ENCODE measurements around the gene PLOD1. TPM values are rescaled to one million over a fixed set of nuclear protein-coding genes. Genes with fewer than 3 reads are reported as not detected.

The PLOD1 gene
- total RNA-seq, 1 donor from 2014 or later: 173 TPM

DNA sequence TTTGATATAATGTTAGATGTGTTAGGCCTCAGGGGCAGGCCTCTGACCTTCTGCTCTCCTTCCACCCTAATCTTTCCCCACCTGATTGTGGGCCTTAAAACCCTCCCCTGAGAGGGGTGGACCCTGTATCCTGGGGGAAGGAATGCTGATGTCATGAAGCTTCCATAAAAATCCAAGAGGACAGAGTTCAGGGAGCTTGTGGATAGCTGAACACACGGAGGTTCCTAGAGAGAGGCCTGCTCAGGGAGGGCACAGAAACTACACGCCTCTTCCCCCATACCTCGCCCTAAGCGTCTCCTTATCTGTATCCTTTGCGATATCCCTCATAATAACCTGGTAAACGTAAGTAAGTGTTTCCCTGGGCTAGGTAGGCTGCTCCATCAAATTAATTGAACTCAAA lies 50.1 kb downstream of the PLOD1 start:
- no peak for DNase-seq (ENCODE audit: low spot score)
- Mint-ChIP-seq H3K4me1 (ENCODE audit: unreplicated experiment) (peaks cover 17% of the 10 kb centered on the region), H3K36me3 (ENCODE audit: low read depth, unreplicated experiment) (peaks cover 38% of the 10 kb centered on the region), H3K4me3 (ENCODE audit: unreplicated experiment) (no peak overlapping the region), H3K27me3 (ENCODE audit: unreplicated experiment) (peaks cover 5% of the 10 kb centered on the region), H3K27ac (ENCODE audit: unreplicated experiment) (peak overlapping the region; percentile 52), H3K9me3 (ENCODE audit: unreplicated experiment) (no peaks in the 10 kb centered on the region)
- TF ChIP-seq CTCF (IDR thresholded peaks at IDR 0.05; ENCODE audit: unreplicated experiment): no peak

GRCh38 chr1:11985171-11985570 lies 50.7 kb downstream of the PLOD1 start:
- peaks cover 14% of the 10 kb centered on the region for H3K4me1 Mint-ChIP-seq (ENCODE audit: unreplicated experiment)
- H3K9me3 Mint-ChIP-seq (ENCODE audit: unreplicated experiment): no peaks in the 10 kb centered on the region
- H3K27ac Mint-ChIP-seq (ENCODE audit: unreplicated experiment): peak overlapping the region; percentile 52
- no peak for TF ChIP-seq CTCF (IDR thresholded peaks at IDR 0.05; ENCODE audit: unreplicated experiment)
- H3K27me3 Mint-ChIP-seq (ENCODE audit: unreplicated experiment): peaks cover 5% of the 10 kb centered on the region
- H3K4me3 Mint-ChIP-seq (ENCODE audit: unreplicated experiment): no peak overlapping the region
- peaks cover 42% of the 10 kb centered on the region for H3K36me3 Mint-ChIP-seq (ENCODE audit: low read depth, unreplicated experiment)
- no peak for DNase-seq (ENCODE audit: low spot score)

GRCh38 chr1:11985851-11986250 lies 51.3 kb downstream of the PLOD1 start:
- no peak for DNase-seq (ENCODE audit: low spot score)
- TF ChIP-seq CTCF (IDR thresholded peaks at IDR 0.05; ENCODE audit: unreplicated experiment): no peak
- Mint-ChIP-seq H3K4me1 (ENCODE audit: unreplicated experiment) (peaks cover 14% of the 10 kb centered on the region), H3K27me3 (ENCODE audit: unreplicated experiment) (peaks cover 5% of the 10 kb centered on the region), H3K27ac (ENCODE audit: unreplicated experiment) (peak overlapping the region; percentile 95), H3K4me3 (ENCODE audit: unreplicated experiment) (peak overlapping the region; percentile 80), H3K36me3 (ENCODE audit: low read depth, unreplicated experiment) (peaks cover 48% of the 10 kb centered on the region), H3K9me3 (ENCODE audit: unreplicated experiment) (no peaks in the 10 kb centered on the region)

DNA sequence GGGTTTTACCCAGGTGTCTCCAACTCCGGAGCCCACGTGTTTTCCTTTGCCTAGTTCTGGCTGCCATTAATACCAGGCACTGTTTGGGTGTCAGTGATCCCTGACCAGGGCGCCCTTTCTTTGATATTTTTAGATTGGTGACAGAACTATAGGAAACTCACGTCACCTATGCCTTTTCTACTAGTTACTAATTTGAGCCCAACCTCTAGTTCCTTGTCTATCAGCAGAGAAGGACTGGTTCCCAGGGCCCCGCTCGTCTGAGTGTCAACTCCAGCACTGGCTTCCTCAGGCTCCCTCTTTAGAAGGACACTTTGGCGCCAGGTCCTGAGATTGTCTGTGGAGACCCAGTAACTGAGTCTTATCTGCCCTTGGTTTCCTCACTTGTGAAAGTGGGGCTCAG lies 55.2 kb downstream of the PLOD1 start:
- H3K36me3 Mint-ChIP-seq (ENCODE audit: low read depth, unreplicated experiment): peaks cover 37% of the 10 kb centered on the region
- TF ChIP-seq CTCF (IDR thresholded peaks at IDR 0.05; ENCODE audit: unreplicated experiment): no peak
- peaks cover 8% of the 10 kb centered on the region for H3K4me1 Mint-ChIP-seq (ENCODE audit: unreplicated experiment)
- H3K9me3 Mint-ChIP-seq (ENCODE audit: unreplicated experiment): no peaks in the 10 kb centered on the region
- no peaks in the 10 kb centered on the region for H3K27me3 Mint-ChIP-seq (ENCODE audit: unreplicated experiment)
- DNase-seq (ENCODE audit: low spot score): no peak
- H3K27ac Mint-ChIP-seq (ENCODE audit: unreplicated experiment): no peak overlapping the region
- no peak overlapping the region for H3K4me3 Mint-ChIP-seq (ENCODE audit: unreplicated experiment)

- TF ChIP-seq CTCF (IDR thresholded peaks at IDR 0.05; ENCODE audit: unreplicated experiment): no peak
- Mint-ChIP-seq H3K36me3 (ENCODE audit: low read depth, unreplicated experiment) (peaks cover 36% of the 10 kb centered on the region), H3K9me3 (ENCODE audit: unreplicated experiment) (no peaks in the 10 kb centered on the region), H3K27ac (ENCODE audit: unreplicated experiment) (peak overlapping the region; percentile 33), H3K4me1 (ENCODE audit: unreplicated experiment) (peaks cover 7% of the 10 kb centered on the region), H3K4me3 (ENCODE audit: unreplicated experiment) (peak overlapping the region; percentile 39), H3K27me3 (ENCODE audit: unreplicated experiment) (no peaks in the 10 kb centered on the region)
- no peak for DNase-seq (ENCODE audit: low spot score)
Measured at GRCh38 chr1:11990303-11991032, 56.0 kb downstream of the PLOD1 start.

All from endothelial cell (in vitro differentiated cells).